IMR-90 (cell line): ENCODE measurements around the gene ANKRD22. TPM values are rescaled to one million over a fixed set of nuclear protein-coding genes. Genes with fewer than 3 reads are reported as not detected.

ENCODE experiments used
- ATAC-seq: fragments of 200-7000 bp; cut with Tn5 transposase; 2 replicates; pipeline ENCODE4 v1.9.1; 2020; ENCODE audit warnings: low read depth, mild to moderate bottlenecking, moderate library complexity
- BruUV-seq: library from RNA; stranded (reverse); fragments of 400-500 nt; replicated peaks from 2 replicates; lab custom pipeline; 2021; lab: Mats Ljungman, UMichigan
- CTCF ChIA-PET: fragments of 300-600 bp; formaldehyde crosslinking; extraction: SDS; loops from one replicate; lab custom pipeline; 2021; ENCODE audit warnings: antibody characterized with exemption; lab: Yijun Ruan, JAX
- POLR2A ChIA-PET: fragments of 300-600 bp; sonication (Branson Sonifier 250); formaldehyde crosslinking; loops from one replicate; lab custom pipeline; 2022; ENCODE audit warnings: antibody characterized with exemption; ENCODE audit not compliant: unreplicated experiment; lab: Charles Lee
- DNase-seq: peaks from one replicate; pipeline ENCODE4 v3.0.0; 2013
- H2AFZ ChIP-seq: replicated peaks from 2 replicates; pipeline ENCODE3; 2013; ENCODE audit warnings: low read length, mild to moderate bottlenecking; ENCODE audit not compliant: poor library complexity
- H2AK5ac ChIP-seq: 2 replicates; pipeline ENCODE4 v1.6.1; 2013; ENCODE audit warnings: low read depth, low read length, inconsistent platforms
- H2AK9ac ChIP-seq: replicated peaks from 2 replicates; pipeline ENCODE3; 2013; ENCODE audit warnings: mild to moderate bottlenecking, low read depth, low read length, moderate library complexity; ENCODE audit not compliant: poor library complexity
- H2BK120ac ChIP-seq: 2 replicates; pipeline ENCODE4 v1.6.1; 2013; ENCODE audit warnings: low read depth, low read length, inconsistent platforms
- H2BK15ac ChIP-seq: 3 replicates; pipeline ENCODE4 v1.6.1; 2013; ENCODE audit warnings: low read depth, low read length, inconsistent platforms
- H2BK20ac ChIP-seq: 2 replicates; pipeline ENCODE4 v1.6.1; 2013; ENCODE audit warnings: low read depth, mild to moderate bottlenecking, inconsistent platforms, low read length, moderate library complexity
- H2BK5ac ChIP-seq: 2 replicates; pipeline ENCODE4 v1.6.1; 2013; ENCODE audit warnings: mild to moderate bottlenecking, low read depth, low read length, inconsistent platforms; ENCODE audit not compliant: poor library complexity, severe bottlenecking
- H3K14ac ChIP-seq: replicated peaks from 2 replicates; pipeline ENCODE4 v1.6.1; 2013; ENCODE audit warnings: low read depth, low read length, inconsistent platforms
- H3K18ac ChIP-seq: 2 replicates; pipeline ENCODE4 v1.6.1; 2013; ENCODE audit warnings: low read depth, low read length, control low read depth
- H3K23ac ChIP-seq: 2 replicates; pipeline ENCODE4 v1.6.1; 2013; ENCODE audit warnings: low read depth, low read length, inconsistent platforms
- H3K27ac ChIP-seq: 2 replicates; pipeline ENCODE4 v1.5.1; 2013; ENCODE audit warnings: mild to moderate bottlenecking, control low read depth, low read length; ENCODE audit not compliant: insufficient read depth
- H3K27me3 ChIP-seq: 2 replicates; pipeline ENCODE4 v1.6.1; 2013; ENCODE audit warnings: low read length; ENCODE audit not compliant: control insufficient read depth, insufficient read depth
- H3K36me3 ChIP-seq: 2 replicates; pipeline ENCODE4 v1.6.1; 2013; ENCODE audit warnings: low read length, mixed read lengths; ENCODE audit not compliant: control insufficient read depth, insufficient read depth
- H3K4ac ChIP-seq: 2 replicates; pipeline ENCODE4 v1.6.1; 2013; ENCODE audit warnings: low read depth, low read length, inconsistent platforms
- H3K4me1 ChIP-seq: 2 replicates; pipeline ENCODE4 v1.6.1; 2013; ENCODE audit warnings: low read length, mixed read lengths; ENCODE audit not compliant: control insufficient read depth, insufficient read depth
- H3K4me2 ChIP-seq: 2 replicates; pipeline ENCODE4 v1.6.1; 2013; ENCODE audit warnings: low read depth, mild to moderate bottlenecking, control low read depth, low read length, moderate library complexity
- H3K4me3 ChIP-seq: 2 replicates; pipeline ENCODE4 v1.5.1; 2013; ENCODE audit warnings: low read depth, mild to moderate bottlenecking, control low read depth, low read length, moderate library complexity; ENCODE audit not compliant: insufficient read depth
- H3K56ac ChIP-seq: 2 replicates; pipeline ENCODE4 v1.6.1; 2013; ENCODE audit warnings: low read length, inconsistent platforms; ENCODE audit not compliant: insufficient read depth; ENCODE audit errors: extremely low read depth
- H3K79me1 ChIP-seq, 2 experiments: 2 replicates each; pipeline ENCODE4 v1.6.1; 2013; ENCODE audit warnings: low read length in 2 of 2, inconsistent platforms in 1 of 2, low read depth in 1 of 2
- H3K9ac ChIP-seq: 2 replicates; pipeline ENCODE4 v1.6.1; 2013; ENCODE audit warnings: low read depth, low read length, control low read depth
- H3K9me1 ChIP-seq: 2 replicates; pipeline ENCODE4 v1.6.1; 2013; ENCODE audit warnings: low read length, inconsistent platforms; ENCODE audit not compliant: insufficient read depth
- H3K9me3 ChIP-seq: 2 replicates; pipeline ENCODE4 v1.6.1; 2013; ENCODE audit warnings: low read length; ENCODE audit not compliant: control insufficient read depth, insufficient read depth
- H4K20me1 ChIP-seq: 2 replicates; pipeline ENCODE4 v1.6.1; 2013; ENCODE audit warnings: low read length, inconsistent platforms; ENCODE audit not compliant: insufficient read depth
- H4K5ac ChIP-seq: 2 replicates; pipeline ENCODE4 v1.6.1; 2013; ENCODE audit warnings: mild to moderate bottlenecking, low read depth, low read length, control low read depth
- H4K8ac ChIP-seq, 2 experiments: 2 replicates each; pipeline ENCODE4 v1.6.1; 2013; ENCODE audit warnings: low read depth in 2 of 2, low read length in 2 of 2, control low read depth in 1 of 2, inconsistent platforms in 1 of 2
- H4K91ac ChIP-seq: 2 replicates; pipeline ENCODE4 v1.6.1; 2013; ENCODE audit warnings: low read depth, low read length, inconsistent platforms; ENCODE audit not compliant: insufficient read depth
- CTCF ChIP-seq: conservative IDR thresholded peaks from 2 replicates; pipeline ENCODE4 v1.5.1; 2012; ENCODE audit warnings: mild to moderate bottlenecking, low read depth, low read length, improper control_type of control experiment
- ELK1 ChIP-seq: fragments of 150-350 bp; IDR thresholded peaks from 2 replicates; pipeline ENCODE4 v1.6.1; 2016; ENCODE audit warnings: low read depth, mild to moderate bottlenecking, low read length, moderate library complexity, borderline replicate concordance
- FOS ChIP-seq: fragments of 150-350 bp; IDR thresholded peaks from 2 replicates; pipeline ENCODE4 v1.6.1; 2016; ENCODE audit warnings: low read depth, low read length
- MAFK ChIP-seq: IDR thresholded peaks from 2 replicates; pipeline ENCODE4 v1.6.1; 2012; ENCODE audit warnings: low read depth, low read length, improper control_type of control experiment
- MAZ ChIP-seq: IDR thresholded peaks from 2 replicates; pipeline ENCODE4 v1.6.1; 2012; ENCODE audit warnings: low read depth, mild to moderate bottlenecking, low read length, improper control_type of control experiment, moderate library complexity, borderline replicate concordance
- RFX5 ChIP-seq: IDR thresholded peaks from 2 replicates; pipeline ENCODE4 v1.8.0; 2012; ENCODE audit warnings: low read depth, mild to moderate bottlenecking, low read length, moderate library complexity
- SMC3 ChIP-seq: fragments of 150-350 bp; IDR thresholded peaks from 2 replicates; pipeline ENCODE4 v1.6.1; 2016; ENCODE audit warnings: low read depth, mild to moderate bottlenecking, antibody characterized with exemption, low read length, moderate library complexity
- USF2 ChIP-seq: fragments of 150-350 bp; IDR thresholded peaks from 2 replicates; pipeline ENCODE4 v1.6.1; 2017; ENCODE audit warnings: mild to moderate bottlenecking, antibody characterized with exemption, low read length, low read depth
- WGBS, 2 experiments: methylation state at CpG; one replicate each; pipeline versions ENCODE4 v1.1.5 to v1.1.7; 2013; ENCODE audit warnings: missing lambda C conversion rate in 2 of 2; ENCODE audit not compliant: insufficient read length in 1 of 2; ENCODE audit errors: extremely low coverage in 2 of 2; 5-methylcytosine and 5-hydroxymethylcytosine counted together
- dilution Hi-C: fragments of 300-500 bp; cut with HindIII; formaldehyde crosslinking; loops from one replicate; pipeline ENCODE4 v1.14.3; 2018; ENCODE audit warnings: low sequenced_read_pairs; ENCODE audit not compliant: unreplicated experiment
- in situ Hi-C: fragments of 300-500 bp; cut with MboI; formaldehyde crosslinking; loops from 3 replicates; pipeline ENCODE4 v1.14.3; 2019; ENCODE audit warnings: low sequenced_read_pairs, inconsistent platforms, mixed read lengths
- intact Hi-C: fragments of 100-400 bp; cut with micrococcal nuclease; formaldehyde crosslinking; loops from 2 replicates; pipeline ENCODE4 v1.10.0; 2022
- polyA plus RNA-seq, 3 experiments: library from polyadenylated mRNA; depleted of rRNA; stranded (reverse); fragments of >200 nt; gene quantifications; 2 replicates each; pipeline ENCODE4 v1.2.3, GENCODE V29; 2012; ENCODE audit warnings: low replicate concordance in 1 of 3
- total RNA-seq: library from RNA; depleted of rRNA; stranded (reverse); fragments of >200 nt; gene quantifications from 2 replicates; pipeline ENCODE4 v1.2.3, GENCODE V29; 2012

Gene ANKRD22
- total and polyA plus RNA-seq, 2 of the 4 experiments (the other 2 are of a cell fraction), result not detected

- Histone ChIP-seq H3K4me2 (no peak overlapping the region), H2BK5ac (no peak overlapping the region), H2BK15ac (no peak overlapping the region), H2AK9ac (no peak overlapping the region), H4K20me1 (no peaks in the 10 kb centered on the region), H3K36me3 (no peaks in the 10 kb centered on the region), H3K18ac (no peak overlapping the region), H3K27me3 (peaks cover 3% of the 10 kb centered on the region; the same call in 1 of the 2 replicates), H3K4ac (no peak overlapping the region), H3K9ac (no peak overlapping the region), H3K4me3 (no peak overlapping the region), H4K91ac (no peak overlapping the region), H2AK5ac (no peak overlapping the region), H3K56ac (no peak overlapping the region), H3K9me1 (no peaks in the 10 kb centered on the region), H2BK20ac (no peak overlapping the region), H3K23ac (no peak overlapping the region), H2AFZ (no peak overlapping the region), H3K9me3 (no peaks in the 10 kb centered on the region), H4K5ac (no peak overlapping the region), H4K8ac (no peak overlapping the region), H3K79me1 (no peaks in the 10 kb centered on the region), H2BK120ac (no peak overlapping the region), H3K27ac (no peak overlapping the region), H3K4me1 (no peaks in the 10 kb centered on the region), H3K14ac (no peak overlapping the region)
- WGBS, 2 experiments, result no CpG with 5 or more reads among the region's 3 CpGs
- BruUV-seq, result no TSS peak
- in situ Hi-C loops (no loop called here), dilution Hi-C loops (no loop called here), intact Hi-C loops (loop anchor here (5.0 kb wide), 1 partner anchor 75 kb away; the partner anchor contains the start of gene LIPK)
- ChIA-PET CTCF (no interaction called here), POLR2A (no interaction called here)
- no peak for DNase-seq
- TF ChIP-seq MAZ, result no peak
- TF ChIP-seq ELK1, result no peak
- no peak for TF ChIP-seq CTCF
- TF ChIP-seq FOS, result no peak
- TF ChIP-seq RFX5, result no peak
- no peak for TF ChIP-seq SMC3
- no peak for TF ChIP-seq USF2
- no peak for TF ChIP-seq MAFK
- no peak for ATAC-seq
Observed at GRCh38 chr10:88782222-88782621, 69.4 kb downstream of the ANKRD22 start.
